GM21381 (cell line): Measurements from ENCODE around the gene ABCA4.
"Not testable (repeated sequence)": the region's sequence is repeated elsewhere in the genome, so short reads cannot be mapped to it uniquely, and the experiment has no call there.

Source experiments
- ATAC-seq: cut with Tn5 transposase; IDR thresholded peaks from one replicate; pipeline ENCODE4 v1.9.1; 2021; ENCODE audit warnings: mild to moderate bottlenecking, moderate library complexity; ENCODE audit not compliant: unreplicated experiment

ABCA4 gene

DNA sequence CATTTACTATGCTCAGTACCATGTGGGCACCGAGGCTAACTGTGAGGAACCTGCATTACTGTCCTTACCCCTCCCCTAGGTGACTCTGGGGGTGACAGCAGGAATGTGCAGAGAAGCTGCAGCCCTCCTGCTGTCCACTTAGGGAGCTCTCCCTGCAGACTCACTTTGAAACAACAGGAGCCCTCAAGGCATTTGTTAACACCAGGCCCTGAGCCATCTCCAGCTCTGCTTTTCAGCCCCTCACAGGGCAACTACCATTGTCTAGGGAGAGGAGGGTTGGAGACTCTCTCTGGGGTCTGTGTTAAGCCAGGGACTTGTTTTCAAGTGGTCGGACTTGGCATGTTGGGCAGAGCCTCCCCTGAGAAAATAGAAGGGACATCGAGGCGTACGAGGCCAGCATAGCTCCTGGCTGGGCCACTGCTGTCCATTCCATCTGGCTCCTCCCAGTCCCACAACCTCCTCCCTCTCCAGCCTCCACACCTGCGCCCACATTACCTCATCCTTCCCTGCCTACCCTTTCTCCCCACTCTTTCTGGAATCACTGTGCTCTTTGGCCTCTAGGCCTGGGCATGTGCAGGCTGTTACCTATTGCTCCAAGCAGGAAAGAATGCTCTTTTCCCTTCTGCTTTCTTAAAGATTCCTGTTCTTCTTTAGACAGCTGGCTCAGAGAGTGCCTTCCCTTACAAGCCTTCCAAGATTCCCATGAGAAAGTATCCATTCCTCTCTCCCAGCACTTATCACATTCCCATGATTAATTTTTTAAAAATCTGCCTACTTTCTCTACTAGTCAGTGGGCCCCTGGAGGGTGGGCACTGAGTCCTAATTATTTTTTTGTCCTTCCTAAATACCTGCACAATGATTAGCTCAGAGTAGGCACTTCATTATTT is 109.0 kb downstream of the ABCA4 start:
- ATAC-seq = no peak

DNA sequence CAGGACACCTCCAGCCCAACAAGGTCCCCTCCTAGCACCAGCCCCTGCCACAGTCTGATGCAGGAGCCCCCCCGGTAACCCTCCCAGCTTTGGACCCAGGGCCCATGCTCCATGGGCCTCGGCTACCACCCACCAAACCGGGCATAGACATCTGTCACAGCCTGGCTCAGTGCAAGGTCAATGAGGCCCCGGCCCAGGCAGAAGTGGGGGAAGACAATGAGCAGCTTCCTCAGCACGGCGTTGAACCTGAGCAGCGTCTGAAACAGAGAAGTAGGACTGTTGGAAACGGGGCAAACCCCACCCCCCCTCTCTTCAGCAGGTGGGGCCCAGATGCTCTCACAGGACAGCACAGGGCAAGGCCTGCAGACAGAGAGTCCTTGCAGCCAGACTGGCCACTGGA is 109.8 kb downstream of the ABCA4 start:
- ATAC-seq = no peak

DNA sequence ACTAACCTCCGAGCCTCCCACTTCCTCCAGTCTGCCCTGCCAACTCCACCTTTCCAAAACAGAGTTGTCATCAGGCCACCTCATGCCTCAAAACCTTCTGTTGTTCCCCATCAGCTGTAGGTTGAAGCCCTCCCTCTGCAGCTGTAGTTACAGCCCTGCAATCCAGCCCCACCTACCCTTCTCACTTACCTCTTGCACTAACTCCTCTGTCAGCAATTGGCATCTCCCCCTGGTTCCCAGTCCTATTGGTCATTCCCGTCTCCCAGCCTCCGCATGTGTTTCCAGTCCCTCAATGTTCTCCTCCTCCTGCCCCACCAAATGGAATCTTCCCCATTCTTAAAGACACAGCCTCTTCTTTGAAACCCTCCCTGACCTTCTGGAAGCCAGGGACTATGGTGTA is 111.6 kb downstream of the ABCA4 start:
- ATAC-seq = no peak

DNA sequence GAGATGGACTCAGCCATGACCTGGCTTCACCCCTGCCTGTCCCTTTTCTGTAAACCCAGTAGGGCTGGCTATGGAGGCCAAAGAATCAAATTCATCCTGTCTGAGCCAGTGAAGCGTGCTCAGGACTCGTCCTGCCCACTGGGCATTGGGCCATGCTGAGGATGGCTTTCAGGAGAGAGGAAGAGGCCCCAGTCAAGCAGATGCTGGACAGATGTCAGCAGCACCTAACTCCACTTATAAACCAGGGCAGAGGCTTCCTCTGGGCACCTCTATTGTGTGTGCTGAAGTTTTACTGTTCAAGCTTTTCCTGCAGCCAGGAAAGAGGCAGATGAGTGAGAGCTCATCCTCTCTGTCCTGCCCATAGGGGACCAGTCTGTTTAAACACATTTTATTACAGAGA is 114.3 kb downstream of the ABCA4 start:
- ATAC-seq = no peak

DNA sequence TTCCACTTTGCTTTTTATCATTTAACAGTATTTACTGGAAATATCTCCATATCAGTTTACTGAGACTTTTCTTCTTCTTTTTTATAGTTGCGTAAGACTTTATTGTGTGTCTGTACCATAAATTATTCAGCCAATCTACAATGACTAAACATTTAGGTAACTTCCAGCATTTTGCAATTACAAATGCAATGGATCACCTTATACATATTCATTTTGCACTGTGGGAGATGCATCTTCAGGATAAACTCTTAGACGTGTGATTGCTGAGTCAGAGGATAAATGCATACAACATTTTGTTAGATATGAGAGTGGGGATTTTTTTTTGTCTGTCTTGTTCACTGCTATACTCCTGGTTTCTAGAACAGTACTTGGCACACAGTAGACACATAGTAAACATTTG is 116.0 kb downstream of the ABCA4 start:
- no peak for ATAC-seq

DNA sequence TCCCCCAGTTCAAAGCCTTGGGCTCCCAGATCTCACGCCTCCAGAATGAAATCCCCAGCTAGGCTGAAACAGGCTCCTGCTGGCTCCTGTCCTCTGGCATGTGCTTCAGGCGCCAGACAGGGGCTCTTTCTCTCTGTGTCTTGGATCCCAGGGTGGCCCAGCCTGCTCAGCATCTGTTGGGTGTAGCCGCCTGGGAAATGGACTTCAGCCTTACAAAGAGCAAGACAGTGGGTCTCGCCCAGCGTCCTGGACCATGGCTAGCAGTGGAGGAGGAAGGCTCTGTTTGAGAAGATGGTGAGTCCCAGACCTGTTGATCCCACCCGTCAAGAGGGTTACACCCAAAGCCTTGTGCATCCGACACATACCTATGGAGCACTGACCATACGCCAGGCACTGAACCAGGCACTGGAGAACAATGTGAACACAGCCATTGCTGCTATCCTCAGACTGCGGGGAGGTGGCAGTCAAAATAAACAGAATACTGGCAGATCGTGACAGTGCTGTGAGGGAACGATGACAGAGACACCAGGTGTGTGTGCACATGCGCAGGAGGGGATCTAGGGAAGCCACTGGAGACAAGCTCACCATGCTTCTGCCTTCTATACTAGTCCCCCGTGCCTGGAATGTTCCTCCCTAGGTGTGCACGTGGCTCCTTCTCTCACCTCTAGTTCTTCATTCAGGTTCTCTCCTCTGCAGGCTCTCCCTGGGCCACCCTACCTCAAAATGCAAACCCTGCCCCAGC is 118.7 kb downstream of the ABCA4 start:
- ATAC-seq = no peak

DNA sequence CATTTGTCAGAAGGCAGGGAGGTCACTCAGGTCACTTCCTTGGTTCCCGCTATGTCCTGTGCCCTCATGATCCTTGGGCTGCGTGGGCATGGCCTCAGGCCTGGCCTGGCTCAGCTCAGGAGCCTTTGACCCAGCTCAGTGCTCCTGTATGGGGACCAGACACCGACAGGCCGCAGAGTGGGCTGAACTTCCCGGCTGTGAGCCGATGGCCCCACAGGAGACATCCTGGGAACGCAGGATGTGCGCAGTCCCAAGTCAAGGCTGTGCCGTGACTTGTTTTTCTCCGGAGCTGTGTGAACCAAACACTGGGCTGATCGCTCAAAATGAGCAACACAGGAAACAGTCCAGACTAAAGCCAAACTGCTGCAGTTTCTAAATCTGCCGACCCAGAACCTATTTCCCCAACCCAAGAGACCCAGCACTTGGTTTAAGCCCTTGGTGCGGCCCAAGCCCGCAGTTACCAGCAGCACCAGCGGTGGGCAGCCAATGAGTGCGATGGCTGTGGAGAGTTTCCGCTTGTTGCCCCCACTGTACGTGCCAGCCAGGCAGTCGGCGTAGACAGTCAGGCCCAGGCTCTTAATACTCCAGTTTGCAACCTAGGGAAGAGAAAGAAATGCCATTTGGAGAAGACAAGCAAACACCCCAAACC is 119.4 kb downstream of the ABCA4 start:
- no peak for ATAC-seq

DNA sequence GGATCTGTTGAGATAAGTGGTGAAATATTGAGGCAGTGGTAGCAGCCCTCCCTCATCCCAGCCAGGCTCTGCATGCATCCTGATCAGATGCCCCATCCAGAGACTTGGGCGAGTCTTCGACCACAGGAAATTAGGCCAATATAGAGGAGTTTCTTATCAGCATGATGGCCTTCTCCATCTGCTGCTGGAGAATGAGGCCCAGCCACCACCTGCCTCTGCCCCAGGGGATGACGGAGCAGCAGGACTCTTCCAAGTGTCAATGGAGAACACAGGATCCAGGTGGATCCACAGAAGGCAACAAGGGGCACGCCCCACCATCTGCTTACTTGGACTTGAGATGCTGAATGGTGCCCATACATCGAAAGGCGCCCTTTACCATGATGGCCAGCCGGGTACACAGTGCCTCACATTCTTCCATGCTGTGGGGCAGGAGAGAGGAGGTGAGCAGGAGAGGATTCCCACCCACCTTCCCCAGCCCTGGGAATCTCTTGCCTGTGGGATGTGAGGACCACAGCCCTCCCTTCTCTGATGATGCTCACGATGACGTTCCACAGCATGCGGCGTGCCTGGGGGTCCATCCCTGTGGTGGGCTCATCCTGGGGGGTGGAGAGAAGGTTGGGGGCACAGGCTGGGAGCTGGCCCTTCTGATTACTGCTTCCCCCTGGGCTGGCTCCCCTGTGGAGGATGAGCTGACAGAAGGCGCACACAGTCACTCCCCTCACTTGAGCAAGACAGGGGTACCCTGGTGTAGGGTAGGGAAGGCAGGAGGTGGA is 120.3 kb downstream of the ABCA4 start:
- no peak for ATAC-seq

DNA sequence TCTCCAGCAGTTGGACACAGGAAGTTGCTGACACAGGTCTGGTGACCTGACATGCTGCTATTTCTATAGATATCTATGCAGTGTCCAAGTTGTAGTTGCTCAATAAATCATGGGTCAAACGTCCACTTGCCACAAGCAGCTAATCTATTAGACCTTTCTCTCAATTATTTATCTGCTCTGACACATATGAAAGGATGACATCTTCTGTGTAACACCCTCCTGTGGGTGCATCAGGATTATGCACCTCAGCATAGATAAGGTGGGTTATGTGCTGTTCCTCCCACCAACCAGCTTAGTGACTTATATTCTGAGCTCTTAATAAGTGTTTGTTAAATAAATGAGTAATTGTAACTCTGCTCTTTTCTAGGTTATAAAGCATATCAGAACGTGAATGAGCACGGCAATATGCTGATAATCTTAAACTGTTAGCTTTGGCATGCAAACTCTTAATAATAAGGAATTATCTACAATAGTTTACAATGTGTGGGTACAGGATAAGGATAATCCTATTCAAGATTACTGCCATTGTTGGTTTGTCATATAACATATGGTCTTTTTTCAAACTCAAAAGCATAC is 121.0 kb downstream of the ABCA4 start:
- ATAC-seq = no peak

DNA sequence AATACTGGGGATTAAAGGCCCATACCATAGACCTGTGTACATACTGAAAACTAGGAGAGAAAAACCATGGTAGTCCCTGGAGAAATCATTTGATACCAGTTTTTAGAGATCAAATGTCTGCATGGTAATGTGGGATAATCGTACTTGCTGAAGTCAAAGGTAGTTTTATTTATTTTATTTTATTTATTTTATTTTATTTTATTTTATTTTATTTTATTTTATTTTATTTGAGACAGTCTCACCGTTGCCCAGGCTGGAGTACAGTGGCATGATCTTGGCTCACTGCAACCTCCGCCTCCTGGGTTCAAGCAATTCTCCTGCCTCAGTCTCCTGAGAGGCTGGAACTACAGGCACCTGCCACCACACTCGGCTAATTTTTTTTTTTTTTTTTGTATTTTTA is 122.4 kb downstream of the ABCA4 start:
- ATAC-seq = not testable (repeated sequence)

DNA sequence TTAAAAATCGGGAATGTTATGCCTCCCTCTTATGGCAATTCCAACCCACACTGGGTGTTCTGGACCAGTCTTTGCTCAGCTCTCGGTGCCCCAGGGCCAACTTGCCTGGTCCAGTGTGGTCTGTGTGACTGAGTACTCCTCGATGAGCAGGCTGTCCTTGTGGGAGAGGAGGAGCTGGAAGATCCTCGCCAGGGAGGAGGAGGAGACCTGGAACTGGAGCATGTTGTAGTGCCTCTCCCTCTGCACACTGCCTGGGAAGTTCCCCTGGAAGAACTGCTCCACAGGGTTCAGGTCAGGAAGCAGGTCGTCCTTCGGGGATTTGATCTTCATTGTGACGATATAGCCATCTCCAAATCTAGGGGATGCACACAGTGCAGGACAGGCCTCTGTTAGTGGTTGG is 123.2 kb downstream of the ABCA4 start:
- no peak for ATAC-seq

DNA sequence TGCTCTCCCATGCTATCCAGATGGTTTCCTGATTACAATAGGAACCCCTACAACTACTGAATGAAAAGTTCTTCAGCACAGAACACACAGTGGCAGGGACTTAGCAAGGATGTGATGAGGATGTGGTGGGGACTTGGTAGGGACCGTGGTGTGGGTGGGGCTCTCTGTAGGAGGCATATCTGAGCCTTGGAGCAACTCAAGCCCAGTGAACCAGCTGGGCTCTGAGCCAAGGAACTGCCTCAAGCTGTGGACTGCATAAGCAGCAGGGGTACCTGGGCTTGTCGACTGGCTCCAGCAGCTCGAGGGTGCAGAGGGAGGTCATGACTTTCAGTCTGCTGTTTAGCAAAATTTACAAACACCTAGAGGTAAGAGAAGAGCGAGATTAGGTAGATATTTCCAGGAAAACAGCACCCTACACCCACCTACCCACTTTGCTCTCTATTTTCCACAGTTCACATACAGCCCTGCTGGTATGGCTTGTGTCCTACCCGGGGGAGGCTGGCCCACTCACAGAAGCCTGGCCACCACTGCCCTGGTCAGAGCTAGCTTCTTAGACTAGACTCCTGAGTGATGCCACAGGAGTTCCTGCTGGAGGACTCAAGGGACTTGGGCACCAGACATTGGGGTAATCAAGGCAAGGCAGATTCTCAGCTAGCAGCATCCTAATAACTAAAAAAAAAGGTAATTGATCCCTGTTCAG is 125.0 kb downstream of the ABCA4 start:
- no peak for ATAC-seq

DNA sequence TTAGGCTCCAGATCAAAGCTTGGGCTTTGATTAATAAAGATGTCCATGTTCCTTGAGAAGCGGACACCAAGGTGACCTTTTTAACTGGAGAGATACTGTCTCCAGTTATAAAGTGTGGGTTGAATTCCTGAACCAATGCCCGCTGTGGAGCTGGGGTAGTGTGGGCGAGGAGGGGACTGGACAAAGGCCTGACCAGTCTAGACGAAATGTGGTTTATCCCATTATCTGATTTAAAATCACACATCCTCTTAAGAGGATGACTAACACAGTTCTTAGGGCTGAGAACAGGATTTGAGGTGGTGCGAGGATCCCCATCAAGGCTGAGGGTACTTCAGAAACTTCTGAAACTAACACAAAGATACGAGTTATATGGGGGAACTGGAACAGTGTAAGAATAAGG is 127.2 kb downstream of the ABCA4 start:
- no peak for ATAC-seq

DNA sequence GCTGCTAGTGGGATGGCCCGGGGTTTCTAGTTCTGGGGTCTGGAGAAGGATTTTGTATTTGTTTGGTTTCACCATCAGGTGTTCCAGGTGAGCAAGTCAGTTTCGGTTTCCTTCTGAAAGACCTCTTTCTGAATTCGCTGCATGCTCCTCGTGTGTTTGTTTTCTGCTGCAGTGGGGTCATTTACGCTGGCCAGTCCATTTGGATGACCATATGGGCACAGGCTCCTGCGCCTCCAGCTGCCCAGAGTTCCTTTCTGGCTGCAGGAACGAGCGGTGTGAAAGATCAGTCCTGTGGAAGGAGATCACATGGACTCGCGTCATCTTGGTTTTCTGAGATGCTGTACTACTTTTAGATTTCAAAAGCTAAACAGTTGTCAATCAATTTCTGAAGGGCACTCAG is 128.0 kb downstream of the ABCA4 start:
- ATAC-seq = no peak

DNA sequence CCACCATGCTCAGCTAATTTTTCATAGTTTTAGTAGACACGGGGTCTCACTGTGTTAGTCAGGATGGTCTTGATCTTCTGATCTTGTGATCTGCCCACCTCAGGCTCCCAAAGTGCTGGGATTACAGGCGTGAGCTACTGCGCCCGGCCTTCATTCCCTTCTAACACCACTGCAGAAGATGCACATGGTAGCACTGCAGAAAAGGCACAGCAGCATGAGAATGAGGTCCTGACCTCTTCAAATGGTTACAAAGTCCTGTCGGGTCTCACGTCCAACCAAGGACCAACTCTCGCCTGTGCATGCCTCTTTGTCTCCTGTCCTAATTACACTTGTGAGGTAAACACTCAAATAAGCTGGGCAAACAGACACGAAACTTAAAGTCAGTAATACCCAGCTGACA is 128.8 kb downstream of the ABCA4 start:
- no peak for ATAC-seq

DNA sequence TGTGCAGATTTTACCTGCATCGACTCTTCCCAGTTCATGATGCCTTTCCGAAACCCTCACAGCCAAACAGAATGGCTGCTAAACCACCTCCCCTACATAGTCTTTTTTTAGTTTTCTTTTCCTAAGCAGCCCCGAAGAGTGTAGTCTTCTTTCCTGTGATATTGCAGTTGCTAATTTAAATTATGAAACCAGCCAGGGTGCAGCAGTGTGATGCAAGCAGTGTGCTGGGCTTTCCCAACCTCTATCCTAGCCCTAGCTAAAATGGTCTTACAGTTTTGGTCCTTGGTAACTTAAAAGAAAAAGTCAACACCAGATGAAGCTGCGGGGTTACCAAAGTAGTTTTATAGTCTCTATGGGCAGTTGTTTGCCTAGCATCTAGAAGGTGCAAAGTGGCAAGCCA is 129.7 kb downstream of the ABCA4 start:
- ATAC-seq = no peak

DNA sequence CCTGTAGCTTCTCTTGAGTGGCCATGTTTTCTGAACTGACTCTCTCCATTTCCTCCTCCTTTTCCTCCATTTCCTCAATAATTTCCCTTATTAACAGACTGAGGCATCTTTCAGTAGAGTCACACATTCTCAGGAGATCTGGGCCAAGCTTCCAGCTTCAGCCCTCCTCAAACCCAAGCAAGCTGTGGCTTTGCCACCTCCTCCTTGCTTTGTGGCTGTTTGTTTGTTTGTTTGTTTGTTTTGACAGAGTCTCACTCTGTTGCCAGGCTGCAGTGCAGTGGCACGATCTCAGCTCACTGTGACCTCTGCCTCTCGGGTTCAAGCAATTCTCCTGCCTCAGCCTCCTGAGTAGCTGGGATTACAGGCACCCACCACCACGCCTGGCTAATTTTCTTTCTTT is 130.5 kb downstream of the ABCA4 start:
- not testable (repeated sequence) for ATAC-seq

DNA sequence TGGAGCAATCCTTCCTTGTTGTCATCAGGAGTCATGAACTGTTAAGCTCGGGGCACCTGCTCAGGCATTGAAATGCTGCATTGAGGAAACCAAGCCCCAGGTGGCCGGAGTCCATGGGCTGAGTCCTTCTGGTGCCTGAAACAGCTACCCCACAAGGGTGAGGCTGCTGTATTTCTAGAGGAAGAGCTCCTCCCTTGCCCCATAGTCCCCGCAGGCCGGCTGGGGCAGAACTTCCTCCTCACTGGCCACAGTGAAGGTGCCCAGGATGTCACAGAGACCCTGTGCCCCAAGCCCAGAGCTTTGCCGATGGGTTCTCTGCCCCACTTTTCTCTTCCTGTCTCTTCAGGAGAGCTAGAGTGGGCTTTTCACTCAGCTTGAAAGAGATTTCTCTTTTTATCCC is 130.9 kb downstream of the ABCA4 start:
- no peak for ATAC-seq

DNA sequence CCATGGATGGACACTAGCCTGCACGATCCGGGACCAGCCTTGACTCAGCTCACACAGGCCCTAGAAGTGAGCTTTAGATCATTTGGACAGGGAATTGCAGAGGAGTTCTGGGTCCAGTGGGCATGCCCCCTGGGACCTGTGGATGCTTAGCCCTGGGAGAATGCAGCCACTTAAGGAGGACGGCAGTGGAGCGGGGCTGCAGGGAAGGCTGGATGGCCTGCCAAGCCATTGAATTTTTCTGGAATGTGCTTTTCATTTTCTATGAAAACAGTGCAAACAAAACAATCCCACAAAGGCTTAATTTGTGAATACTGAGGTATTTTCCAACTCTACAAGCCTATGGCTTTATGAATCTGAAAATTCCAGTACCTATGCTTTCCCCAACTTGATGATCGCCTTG is 131.3 kb downstream of the ABCA4 start:
- ATAC-seq = no peak
